C4-2B (cell line): Measurements from ENCODE around the gene RCOR1.

Source experiments
- ZFX ChIP-seq: fragments of 450-650 bp; IDR thresholded peaks from 2 replicates; pipeline ENCODE4 v1.6.1; 2017
- TF ChIP-seq, protein P1 (sequence below): fragments of 450-650 bp; conservative IDR thresholded peaks from 2 replicates; pipeline ENCODE4 v1.5.1; 2017; ENCODE audit warnings: mild to moderate bottlenecking

DNA sequence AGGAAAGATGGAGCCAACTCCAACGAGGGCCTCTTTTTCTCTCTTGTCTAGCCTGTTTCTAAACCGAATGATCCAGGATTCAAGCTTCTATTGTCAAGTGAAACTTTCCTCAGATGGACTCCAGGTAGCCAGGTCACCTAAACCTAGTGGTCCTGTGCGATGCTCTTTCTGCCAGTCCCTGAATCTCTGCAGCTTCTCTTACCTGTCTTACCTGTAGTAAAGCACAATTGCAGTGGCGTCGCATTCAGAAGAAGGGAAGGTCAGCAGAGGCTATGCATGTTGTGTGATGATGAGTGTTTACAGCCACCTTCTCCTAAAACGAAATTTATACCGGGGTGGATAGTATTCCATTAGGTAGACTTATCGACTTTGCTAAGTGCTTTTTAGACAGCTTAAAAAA is 137.4 kb downstream of the RCOR1 start:
- TF ChIP-seq, protein P1, sequence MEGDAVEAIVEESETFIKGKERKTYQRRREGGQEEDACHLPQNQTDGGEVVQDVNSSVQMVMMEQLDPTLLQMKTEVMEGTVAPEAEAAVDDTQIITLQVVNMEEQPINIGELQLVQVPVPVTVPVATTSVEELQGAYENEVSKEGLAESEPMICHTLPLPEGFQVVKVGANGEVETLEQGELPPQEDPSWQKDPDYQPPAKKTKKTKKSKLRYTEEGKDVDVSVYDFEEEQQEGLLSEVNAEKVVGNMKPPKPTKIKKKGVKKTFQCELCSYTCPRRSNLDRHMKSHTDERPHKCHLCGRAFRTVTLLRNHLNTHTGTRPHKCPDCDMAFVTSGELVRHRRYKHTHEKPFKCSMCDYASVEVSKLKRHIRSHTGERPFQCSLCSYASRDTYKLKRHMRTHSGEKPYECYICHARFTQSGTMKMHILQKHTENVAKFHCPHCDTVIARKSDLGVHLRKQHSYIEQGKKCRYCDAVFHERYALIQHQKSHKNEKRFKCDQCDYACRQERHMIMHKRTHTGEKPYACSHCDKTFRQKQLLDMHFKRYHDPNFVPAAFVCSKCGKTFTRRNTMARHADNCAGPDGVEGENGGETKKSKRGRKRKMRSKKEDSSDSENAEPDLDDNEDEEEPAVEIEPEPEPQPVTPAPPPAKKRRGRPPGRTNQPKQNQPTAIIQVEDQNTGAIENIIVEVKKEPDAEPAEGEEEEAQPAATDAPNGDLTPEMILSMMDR: no peak
- no peak for TF ChIP-seq ZFX
